Heart left ventricle (tissue), 13 donors: ENCODE data around the gene EREG.

Experiments used
- CTCF ChIP-seq, 12 donors: fragments of 200-600 bp; sonication (generic) in 4 of 12; IDR thresholded peaks; one replicate each; pipeline versions ENCODE4 v1.5.0 to v1.8.0; 2018 to 2022; ENCODE audit warnings: antibody characterized with exemption in 12 of 12, mild to moderate bottlenecking in 5 of 12
- POLR2A ChIP-seq, 2 donors: fragments of 450-650 bp; IDR thresholded peaks; one replicate each; pipeline ENCODE4 v1.6.1; 2017; ENCODE audit warnings: antibody characterized with exemption in 2 of 2, mild to moderate bottlenecking in 2 of 2, moderate library complexity in 2 of 2
- donor health status: ischemic (EF 13 %, LVEDD 7.1; RV severe dilation, severe dysfunction).
- donor health status: DM: no; HTN: yes; CAD: no.
- donor health status: DM: no; HTN: no; CAD: no.
- donor health status: ischemic (EF 25% LVEDD 6.9; RV normal size, moderate dysfunction).
- donor health status: ischemic (EF 25% LVEDD 5.7; RV mildly dilated, moderate dysfunction).
- donor health status: ischemic (EF 35%, LVEDD 5.7; RV mildly dilated, moderate dysfunction).
- donor health status: nonischemic (EF 11% LVEDD 7.7; RV severe dilation, severe dysfunction).
- donor health status: DM: yes; HTN: yes; CAD: no.
- donor health status: PGD.
- donor health status: ischemic (EF 29% LVEDD 5.4; RV normal size, mild dysfunction).
- donor health status: nonischemic (EF 23%, LVEDD 6.1; RV moderate dilation, normal function).

- TF ChIP-seq CTCF (IDR thresholded peaks at IDR 0.05) = no peak
- TF ChIP-seq POLR2A (IDR thresholded peaks at IDR 0.05) = no peak
Observed at GRCh38 chr4:74410272-74410671, 45.3 kb downstream of the EREG start.
